Measurements from ENCODE around the gene CEP104. TPM values are rescaled to one million over a fixed set of nuclear protein-coding genes. Genes with fewer than 3 reads are reported as not detected.

Gene CEP104
- total and polyA plus RNA-seq, 9 of the 15 experiments (the other 6 are each of a cell fraction or from before 2014, with no cell fraction given): 11.2 to 63.4 (median 42.6) TPM

DNA sequence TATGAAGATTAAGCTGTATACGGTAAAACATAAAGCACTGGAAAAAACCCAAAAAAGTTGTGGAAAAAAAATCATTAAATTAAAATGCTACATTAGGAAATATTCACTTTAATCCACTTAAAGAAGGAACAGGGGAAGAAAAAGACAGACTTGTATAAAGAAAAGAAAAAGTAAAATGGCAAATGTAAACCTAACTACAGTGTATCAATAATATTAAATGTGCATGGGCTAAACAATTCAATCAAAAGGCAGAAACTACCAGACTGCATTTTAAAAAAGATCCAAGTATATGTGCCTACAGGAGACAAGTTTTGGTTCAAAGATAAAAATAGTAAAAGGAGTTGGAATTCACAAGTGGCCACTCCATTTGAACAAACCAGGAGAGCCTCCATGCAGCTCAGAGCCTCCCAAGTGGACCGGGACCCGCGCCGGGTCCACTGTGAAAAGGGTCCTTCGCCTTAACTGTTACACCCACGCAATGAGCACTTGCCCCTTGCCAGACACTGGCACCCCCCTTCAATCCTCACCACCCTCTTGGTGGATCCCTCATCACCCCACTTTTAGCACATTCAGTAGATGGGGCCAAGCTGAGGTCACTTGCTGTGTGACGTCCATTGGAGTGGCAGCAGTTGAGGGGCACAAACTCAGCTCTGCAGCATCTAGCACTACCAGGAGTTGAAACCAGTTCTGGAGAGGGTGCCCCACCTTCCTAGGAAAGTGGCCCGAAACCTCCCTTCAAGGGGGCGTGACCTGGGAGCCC lies 42.2 kb upstream of the CEP104 start (continued):
- TF ChIP-seq CTCFL (IDR thresholded peaks at IDR 0.05; ENCODE audit: borderline replicate concordance, insufficient read depth, low read depth, low read length, poor library complexity, severe bottlenecking): peak; percentile 75
- no peak for TF ChIP-seq TAF15 (IDR thresholded peaks at IDR 0.05; ENCODE audit: low read depth, low read length)
- no peak for TF ChIP-seq ZNF121 (CRISPR knock-in tag; conservative IDR thresholded peaks at IDR 0.05)
- 0 out of 2 replicates have a peak, but pooled peaks have one; percentile 17 for TF ChIP-seq SMC3 (conservative IDR thresholded peaks at IDR 0.05; ENCODE audit: insufficient read depth, low read depth, low read length)
- no peak for TF ChIP-seq ATF6 (CRISPR knock-in tag; IDR thresholded peaks at IDR 0.05)
- peak; percentile 11; the same call in 1 of the 2 replicates for TF ChIP-seq EGR1 (conservative IDR thresholded peaks at IDR 0.05)
- TF ChIP-seq ZNF354B (CRISPR knock-in tag; IDR thresholded peaks at IDR 0.05): peak; percentile 98
- no peak for TF ChIP-seq ZBTB49 (CRISPR knock-in tag; IDR thresholded peaks at IDR 0.05; ENCODE audit: borderline replicate concordance)
- 0 out of 4 replicates have a peak, but pooled peaks of 1 of the 2 experiments have one; percentile 48 for TF ChIP-seq TRIM24 (IDR thresholded peaks at IDR 0.05)
- TF ChIP-seq ZNF24 (IDR thresholded peaks at IDR 0.05): no peak
- no peak for TF ChIP-seq NFYB (IDR thresholded peaks at IDR 0.05; ENCODE audit: extremely low read depth, insufficient read length)
